Chondrocyte (in vitro differentiated cells): Measurements from ENCODE around the gene ZFAND2A. TPM values are rescaled to one million over a fixed set of nuclear protein-coding genes. Genes with fewer than 3 reads are reported as not detected.
"Not testable (repeated sequence)": the region's sequence is repeated elsewhere in the genome, so short reads cannot be mapped to it uniquely, and the experiment has no call there.

Source experiments
- DNase-seq: peaks from one replicate; pipeline ENCODE4 v3.0.0; 2021; ENCODE audit warnings: mixed read lengths, low spot score
- H3K27ac Mint-ChIP-seq: one replicate; pipeline ENCODE4 v1.8.0; 2021; ENCODE audit warnings: mild to moderate bottlenecking, moderate library complexity, mixed read lengths; ENCODE audit not compliant: unreplicated experiment
- H3K27me3 Mint-ChIP-seq: 2 replicates; pipeline ENCODE4 v1.8.0; 2021; ENCODE audit warnings: low read depth, mixed read lengths
- H3K36me3 Mint-ChIP-seq: 2 replicates; pipeline ENCODE4 v1.8.0; 2021; ENCODE audit warnings: low read depth, mixed read lengths
- H3K4me1 Mint-ChIP-seq: 2 replicates; pipeline ENCODE4 v1.8.0; 2021; ENCODE audit warnings: low read depth, mild to moderate bottlenecking, mixed read lengths
- H3K4me3 Mint-ChIP-seq: one replicate; pipeline ENCODE4 v1.8.0; 2021; ENCODE audit warnings: mild to moderate bottlenecking, moderate library complexity, mixed read lengths; ENCODE audit not compliant: unreplicated experiment
- H3K9me3 Mint-ChIP-seq: 2 replicates; pipeline ENCODE4 v1.8.0; 2021; ENCODE audit warnings: low read depth, mixed read lengths
- CTCF ChIP-seq: fragments of 200-600 bp; sonication (generic); IDR thresholded peaks from 2 replicates; pipeline ENCODE4 v1.5.0; 2021; ENCODE audit warnings: antibody characterized with exemption, mild to moderate bottlenecking, moderate library complexity
- total RNA-seq: library from RNA; stranded (reverse); gene quantifications from 3 replicates; pipeline ENCODE4 v1.2.1, GENCODE V29; 2021

The ZFAND2A gene
- total RNA-seq, 1 donor from 2014 or later: 16.2 TPM

GRCh38 chr7:1121886-1122831 lies 37.8 kb downstream of the ZFAND2A start:
- Mint-ChIP-seq H3K36me3 (peaks cover 4% of the 10 kb centered on the region), H3K27me3 (no peaks in the 10 kb centered on the region), H3K27ac (peak overlapping the region; percentile 49), H3K4me3 (no peak overlapping the region), H3K4me1 (peaks cover 43% of the 10 kb centered on the region), H3K9me3 (no peaks in the 10 kb centered on the region)
- TF ChIP-seq CTCF: no peak
- DNase-seq: peak; percentile 72

GRCh38 chr7:1121476-1121875 lies 38.5 kb downstream of the ZFAND2A start:
- DNase-seq: peak; percentile 46
- Mint-ChIP-seq H3K36me3 (peaks cover 3% of the 10 kb centered on the region), H3K27ac (no peak overlapping the region), H3K9me3 (no peaks in the 10 kb centered on the region), H3K4me1 (peaks cover 43% of the 10 kb centered on the region), H3K27me3 (no peaks in the 10 kb centered on the region), H3K4me3 (no peak overlapping the region)
- TF ChIP-seq CTCF: no peak

- no peaks in the 10 kb centered on the region for H3K27me3 Mint-ChIP-seq
- peaks cover 43% of the 10 kb centered on the region for H3K4me1 Mint-ChIP-seq
- H3K36me3 Mint-ChIP-seq: peaks cover 2% of the 10 kb centered on the region
- no peak overlapping the region for H3K27ac Mint-ChIP-seq
- no peak overlapping the region for H3K4me3 Mint-ChIP-seq
- TF ChIP-seq CTCF: no peak
- no peaks in the 10 kb centered on the region for H3K9me3 Mint-ChIP-seq
- DNase-seq: peak; percentile 33
Observed at GRCh38 chr7:1120791-1121190, 39.2 kb downstream of the ZFAND2A start.

GRCh38 chr7:1119201-1119600 lies 40.8 kb downstream of the ZFAND2A start:
- TF ChIP-seq CTCF: no peak
- Mint-ChIP-seq H3K9me3 (no peaks in the 10 kb centered on the region), H3K27me3 (no peaks in the 10 kb centered on the region), H3K27ac (no peak overlapping the region), H3K4me3 (no peak overlapping the region), H3K36me3 (peaks cover 2% of the 10 kb centered on the region), H3K4me1 (peaks cover 34% of the 10 kb centered on the region)
- no peak for DNase-seq

GRCh38 chr7:1117321-1117928 lies 42.6 kb downstream of the ZFAND2A start:
- Mint-ChIP-seq H3K4me1 (peaks cover 21% of the 10 kb centered on the region), H3K27ac (no peak overlapping the region), H3K27me3 (no peaks in the 10 kb centered on the region), H3K4me3 (no peak overlapping the region), H3K36me3 (peaks cover 2% of the 10 kb centered on the region), H3K9me3 (no peaks in the 10 kb centered on the region)
- no peak for TF ChIP-seq CTCF
- peak; percentile 21 for DNase-seq

GRCh38 chr7:1116383-1117008 lies 43.5 kb downstream of the ZFAND2A start:
- H3K27me3 Mint-ChIP-seq, H3K4me3 Mint-ChIP-seq, H3K27ac Mint-ChIP-seq, H3K36me3 Mint-ChIP-seq, H3K9me3 Mint-ChIP-seq: not testable (repeated sequence)
- peaks cover 23% of the 10 kb centered on the region for H3K4me1 Mint-ChIP-seq
- peak; percentile 26 for DNase-seq

GRCh38 chr7:1115171-1116045 lies 44.6 kb downstream of the ZFAND2A start:
- not testable (repeated sequence) for H3K27ac Mint-ChIP-seq, H3K36me3 Mint-ChIP-seq, H3K27me3 Mint-ChIP-seq, H3K4me3 Mint-ChIP-seq, H3K9me3 Mint-ChIP-seq
- peaks cover 14% of the 10 kb centered on the region for H3K4me1 Mint-ChIP-seq
- DNase-seq: peak; percentile 54
